HG02852 (cell line): ENCODE measurements around the gene ARSH.
"Not testable (repeated sequence)": the region's sequence is repeated elsewhere in the genome, so short reads cannot be mapped to it uniquely, and the experiment has no call there.

Experiments
- ATAC-seq: cut with Tn5 transposase; IDR thresholded peaks from one replicate; pipeline ENCODE4 v1.9.1; 2021; ENCODE audit warnings: mild to moderate bottlenecking, moderate library complexity; ENCODE audit not compliant: unreplicated experiment

ARSH gene, protein sequence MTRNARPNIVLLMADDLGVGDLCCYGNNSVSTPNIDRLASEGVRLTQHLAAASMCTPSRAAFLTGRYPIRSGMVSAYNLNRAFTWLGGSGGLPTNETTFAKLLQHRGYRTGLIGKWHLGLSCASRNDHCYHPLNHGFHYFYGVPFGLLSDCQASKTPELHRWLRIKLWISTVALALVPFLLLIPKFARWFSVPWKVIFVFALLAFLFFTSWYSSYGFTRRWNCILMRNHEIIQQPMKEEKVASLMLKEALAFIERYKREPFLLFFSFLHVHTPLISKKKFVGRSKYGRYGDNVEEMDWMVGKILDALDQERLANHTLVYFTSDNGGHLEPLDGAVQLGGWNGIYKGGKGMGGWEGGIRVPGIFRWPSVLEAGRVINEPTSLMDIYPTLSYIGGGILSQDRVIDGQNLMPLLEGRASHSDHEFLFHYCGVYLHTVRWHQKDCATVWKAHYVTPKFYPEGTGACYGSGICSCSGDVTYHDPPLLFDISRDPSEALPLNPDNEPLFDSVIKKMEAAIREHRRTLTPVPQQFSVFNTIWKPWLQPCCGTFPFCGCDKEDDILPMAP

DNA sequence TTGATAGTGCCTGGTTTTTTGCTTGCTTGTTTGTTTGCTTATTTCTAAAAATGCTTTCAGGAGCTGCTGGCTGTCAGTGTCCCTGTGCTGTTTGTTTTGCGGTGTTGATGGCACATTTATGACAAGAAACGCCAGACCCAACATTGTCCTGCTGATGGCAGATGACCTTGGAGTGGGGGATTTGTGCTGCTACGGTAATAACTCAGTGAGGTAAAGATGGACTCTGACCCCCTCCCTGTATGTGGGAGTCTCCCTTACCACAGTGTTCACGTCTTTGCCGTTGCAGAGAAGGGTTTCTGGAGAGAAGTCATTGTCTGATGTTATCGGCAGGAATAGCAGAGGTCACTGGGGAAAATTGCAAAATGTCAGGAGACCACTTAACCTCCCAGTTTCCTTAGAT, at the start of gene ARSH:
TSS of gene ARSH (plus strand) at position 52 of the 400 bp plus-strand sequence. CDS start at position 119, 67 bp downstream.
- no peak for ATAC-seq

DNA sequence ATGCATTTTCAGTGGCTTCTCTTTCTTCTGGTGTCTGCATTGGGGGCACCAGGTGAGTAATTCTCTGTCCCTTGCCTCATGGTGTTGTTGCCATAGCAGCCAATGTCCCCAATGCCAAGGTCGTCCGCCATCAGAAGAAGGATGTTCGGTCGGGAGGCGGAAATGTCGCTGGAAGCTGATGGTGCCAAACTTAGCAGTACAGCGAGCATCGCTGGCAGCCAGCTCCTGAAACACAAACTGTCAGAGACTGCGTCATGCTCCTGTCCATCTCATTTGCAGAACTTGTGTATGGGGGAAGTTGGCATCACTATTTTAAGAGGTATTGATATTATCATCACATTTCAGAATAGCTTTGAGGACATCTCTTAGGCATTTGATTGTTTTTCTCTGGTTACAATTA, 48.1 kb upstream of the ARSH start:
- ATAC-seq, result no peak

DNA sequence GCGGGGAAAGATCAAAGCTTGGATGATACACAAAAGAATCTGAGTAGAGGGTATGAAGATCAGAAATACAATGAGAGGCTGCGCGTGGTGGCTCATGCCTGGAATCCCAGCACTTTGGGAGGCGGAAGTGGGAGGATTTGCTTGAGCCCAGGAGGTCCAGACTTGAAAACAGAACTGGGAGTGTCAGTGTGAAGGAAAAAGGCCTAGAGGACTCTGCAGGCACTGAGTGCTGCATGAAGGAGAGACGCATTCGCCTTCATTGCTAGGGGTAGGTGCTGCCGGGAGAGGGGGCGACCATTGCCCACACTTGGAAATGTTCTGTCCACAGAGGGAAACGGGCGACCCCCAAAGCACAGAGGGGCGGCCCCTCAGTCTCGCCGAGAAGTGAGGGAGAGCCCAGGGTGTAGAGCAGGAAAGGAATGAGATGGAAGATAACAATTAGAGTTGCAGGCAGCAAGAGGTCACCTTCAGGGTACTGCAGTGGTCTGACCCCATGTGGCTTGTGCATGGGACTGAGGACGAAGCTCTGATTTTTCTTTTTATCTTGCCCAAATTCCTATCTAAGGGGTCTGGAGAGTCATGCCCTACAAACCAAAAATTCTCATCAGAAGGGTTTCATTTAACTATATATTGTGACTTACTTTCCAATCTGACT, 45.4 kb upstream of the ARSH start:
- ATAC-seq, result no peak

DNA sequence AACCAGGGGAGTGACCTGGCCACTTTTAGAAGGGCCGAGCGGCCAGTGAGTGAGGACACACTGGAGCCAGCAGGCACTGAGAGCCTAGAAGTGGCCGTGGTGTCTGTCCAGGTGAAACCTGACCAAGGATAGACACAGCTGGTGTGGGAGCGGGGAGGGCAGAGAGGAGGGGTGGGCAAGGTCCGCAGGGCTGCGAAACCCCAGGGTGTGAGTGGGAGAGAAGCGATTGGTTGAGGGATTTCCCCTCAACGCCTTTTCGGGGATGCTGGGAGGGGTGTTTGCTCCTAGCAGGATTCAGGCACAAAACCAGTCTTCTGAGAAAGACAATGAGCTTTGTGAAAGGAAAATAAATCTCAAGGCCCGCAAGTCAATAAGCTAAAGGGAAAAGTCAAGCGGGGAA, 44.0 kb upstream of the ARSH start:
- no peak for ATAC-seq

DNA sequence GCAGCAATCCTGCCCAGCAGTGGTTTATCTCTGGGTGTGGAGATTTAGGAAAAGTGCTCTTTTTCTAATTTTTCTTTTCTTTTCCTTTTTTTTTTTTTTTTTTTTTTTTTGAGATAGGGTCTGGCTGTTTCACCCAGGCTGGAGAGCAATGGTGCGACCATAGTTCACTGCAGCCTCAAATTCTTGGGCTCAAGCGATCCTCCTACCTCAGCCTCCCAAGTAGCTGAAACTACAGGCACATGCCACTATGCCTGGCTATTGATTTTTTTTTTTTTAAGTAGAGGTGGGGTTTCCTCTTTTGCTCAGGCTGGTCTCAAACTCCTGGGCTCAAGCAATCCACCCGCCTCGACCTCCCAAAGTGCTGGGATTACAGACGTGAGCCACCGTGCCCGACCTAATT, 42.9 kb upstream of the ARSH start:
- not testable (repeated sequence) for ATAC-seq

DNA sequence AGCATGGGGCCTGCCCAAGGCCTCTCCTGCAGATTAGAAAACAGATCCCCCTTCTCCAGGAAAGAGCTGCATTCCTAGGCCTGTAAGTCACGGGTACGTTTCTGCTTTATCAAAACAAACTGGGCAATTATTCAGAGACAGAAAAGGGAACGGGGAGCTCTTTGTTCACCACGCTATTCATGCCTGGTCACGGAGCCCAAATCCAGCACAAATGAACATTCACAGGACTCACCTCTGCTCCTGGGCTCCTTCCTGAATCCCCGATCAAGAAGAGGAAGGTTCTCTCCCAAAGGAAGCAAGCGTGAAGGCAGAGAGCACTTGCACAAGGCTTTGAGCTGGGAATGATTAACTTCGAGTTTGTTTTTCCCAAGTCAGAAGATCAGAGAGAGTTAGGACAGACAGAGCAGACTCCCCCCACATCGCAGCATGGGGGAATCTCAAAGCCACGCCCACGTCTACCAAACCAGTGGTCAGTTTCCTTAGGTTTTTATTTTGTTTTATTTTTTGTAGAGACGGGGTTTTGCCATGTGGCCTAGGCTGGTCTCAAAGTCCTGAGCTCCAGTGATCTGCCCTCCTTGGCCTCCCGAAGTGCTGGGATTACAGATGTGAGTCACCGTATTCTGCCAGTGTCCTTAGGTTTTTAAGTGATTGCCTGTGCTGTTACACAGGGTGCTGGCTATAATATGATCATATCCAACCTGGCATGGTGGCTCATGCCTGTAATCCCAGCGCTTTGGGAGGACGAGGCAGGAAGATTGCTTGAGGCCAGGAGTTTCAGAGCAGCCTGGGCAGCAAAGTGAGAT, 42.2 kb upstream of the ARSH start:
- not testable (repeated sequence) for ATAC-seq

DNA sequence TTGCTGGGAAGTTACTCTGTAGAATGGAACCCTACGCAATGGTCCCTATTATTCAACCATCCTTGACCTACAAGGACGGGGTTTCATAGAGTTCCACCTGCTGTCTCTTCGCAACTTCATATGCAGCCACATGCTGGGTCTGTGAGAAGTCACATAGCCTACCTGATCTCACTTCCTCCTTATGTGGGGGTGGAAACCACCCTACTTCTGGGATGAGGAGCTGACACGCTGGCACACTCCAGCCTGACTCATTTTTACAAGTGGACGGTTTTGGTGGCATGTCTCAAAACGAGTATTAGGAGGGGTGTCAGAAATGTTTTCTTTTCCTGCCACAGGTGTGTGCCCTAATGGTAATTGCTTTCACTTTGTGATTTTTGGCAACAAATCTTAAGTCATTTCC, 40.4 kb upstream of the ARSH start:
- no peak for ATAC-seq

DNA sequence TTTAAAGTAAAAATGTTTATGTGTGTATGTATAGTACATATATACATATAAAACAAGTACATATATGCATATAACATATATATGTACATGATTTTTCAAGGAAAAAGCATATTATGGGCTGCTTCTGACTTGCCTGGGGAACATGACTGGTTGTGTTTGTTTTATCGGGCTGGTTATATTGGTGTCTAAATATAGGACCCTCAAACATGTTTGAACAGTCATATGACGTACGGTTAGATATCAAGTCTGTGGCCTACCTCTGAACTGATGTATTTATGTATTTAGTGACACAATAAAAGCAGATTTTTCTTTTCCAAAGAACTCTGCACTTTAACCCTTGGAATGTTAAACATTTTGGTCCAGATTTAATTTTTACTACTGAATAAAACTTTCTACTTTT, 39.3 kb upstream of the ARSH start:
- ATAC-seq, result no peak

DNA sequence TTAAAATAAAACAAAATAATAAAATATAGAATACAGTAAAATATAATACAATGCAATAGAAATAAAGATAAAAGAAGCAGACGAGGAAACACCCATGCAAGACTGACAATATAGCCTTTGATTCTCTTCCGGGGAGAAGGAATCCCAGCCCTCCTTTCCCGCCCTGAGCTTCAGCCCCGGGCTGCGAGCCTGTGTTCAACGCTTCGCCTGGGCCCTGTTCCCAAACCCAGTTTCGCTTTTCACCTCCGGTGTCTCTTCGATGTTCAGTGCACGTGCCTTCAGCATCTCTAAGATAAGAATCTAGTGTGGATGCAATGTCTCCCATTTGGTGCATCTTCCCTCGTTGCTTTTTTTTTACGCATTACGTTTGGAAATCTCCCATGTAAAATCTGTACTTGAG, 38.8 kb upstream of the ARSH start:
- ATAC-seq, result no peak

DNA sequence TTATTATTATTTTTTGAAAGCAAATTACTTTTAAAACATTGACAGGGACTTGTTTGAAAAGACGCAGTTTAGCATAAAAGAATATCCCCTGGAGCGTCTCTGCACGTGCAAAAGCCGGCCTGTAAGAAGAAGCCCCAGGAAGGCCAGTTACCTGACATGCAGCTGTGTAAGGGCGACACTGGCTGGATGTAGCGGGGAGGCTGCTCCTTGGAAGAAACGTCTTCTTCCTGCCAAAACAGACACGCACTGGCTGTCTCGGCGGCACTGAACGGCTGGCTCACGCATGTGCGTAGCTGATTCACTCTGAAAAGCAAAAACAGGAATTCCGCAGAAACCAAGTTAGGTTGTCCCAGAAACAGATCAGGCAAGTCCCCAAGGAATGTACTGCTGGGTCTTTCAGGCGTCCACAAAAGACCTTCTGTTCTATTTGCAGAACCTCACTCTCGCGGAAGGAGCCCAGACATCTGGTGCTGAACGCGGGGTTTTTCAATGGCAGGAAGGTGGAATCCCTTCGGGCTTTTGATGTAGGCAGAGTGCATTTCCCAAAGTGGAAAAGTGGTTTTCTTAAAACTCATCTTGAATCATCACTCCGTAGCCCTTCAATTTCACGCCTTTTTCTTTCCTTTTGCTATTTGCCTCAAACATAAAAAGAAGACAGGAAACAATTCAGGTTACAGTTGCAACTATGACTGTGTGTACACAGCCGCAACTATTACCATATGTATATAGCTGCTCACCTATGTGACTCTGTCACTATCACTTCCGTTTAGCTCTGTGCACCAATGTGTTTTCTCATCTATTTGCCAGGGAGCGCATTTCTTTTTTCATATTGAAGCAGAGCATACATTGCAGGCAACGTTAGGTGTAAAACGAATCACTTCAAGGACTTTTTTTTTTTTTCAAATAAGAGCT, 38.1 kb upstream of the ARSH start:
- ATAC-seq, result no peak

DNA sequence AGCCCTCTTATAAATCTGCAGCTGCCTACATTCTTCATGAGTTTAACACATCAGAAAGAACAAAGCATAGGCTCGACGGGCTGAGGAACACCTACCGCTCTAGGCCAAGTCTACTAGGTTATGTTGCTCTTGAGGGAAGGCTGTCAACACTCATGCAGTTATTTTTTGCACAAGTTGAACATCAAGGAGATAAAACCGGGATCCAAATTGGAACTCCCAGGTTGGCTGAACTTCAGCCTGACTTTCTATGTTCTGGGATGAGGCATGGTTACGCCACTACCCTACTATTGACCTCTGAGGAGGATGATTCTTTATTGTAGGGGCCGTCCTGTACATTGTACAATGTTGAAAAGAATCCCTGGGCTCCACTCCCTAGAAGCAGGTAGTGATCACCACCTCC, 37.3 kb upstream of the ARSH start:
- no peak for ATAC-seq

DNA sequence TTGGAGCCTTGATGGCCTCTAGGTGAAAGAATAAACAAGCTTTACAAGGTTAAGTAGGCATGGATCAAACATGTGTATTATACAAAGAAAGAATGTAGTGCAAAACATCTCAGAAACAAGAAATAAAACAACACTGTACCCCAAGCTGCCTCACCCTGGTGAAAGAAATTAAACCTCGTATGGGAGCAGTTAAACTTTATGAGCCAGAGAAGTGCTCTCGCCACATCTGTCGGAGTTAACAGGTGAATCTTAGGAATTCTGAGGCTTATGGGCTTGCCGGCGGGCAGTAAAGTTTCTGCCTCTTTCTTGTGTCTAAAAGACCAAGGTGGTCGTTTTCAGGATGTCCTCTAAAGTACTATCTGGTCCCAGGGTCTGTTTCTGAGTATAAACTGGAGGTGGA, 34.0 kb upstream of the ARSH start:
- ATAC-seq, result no peak

DNA sequence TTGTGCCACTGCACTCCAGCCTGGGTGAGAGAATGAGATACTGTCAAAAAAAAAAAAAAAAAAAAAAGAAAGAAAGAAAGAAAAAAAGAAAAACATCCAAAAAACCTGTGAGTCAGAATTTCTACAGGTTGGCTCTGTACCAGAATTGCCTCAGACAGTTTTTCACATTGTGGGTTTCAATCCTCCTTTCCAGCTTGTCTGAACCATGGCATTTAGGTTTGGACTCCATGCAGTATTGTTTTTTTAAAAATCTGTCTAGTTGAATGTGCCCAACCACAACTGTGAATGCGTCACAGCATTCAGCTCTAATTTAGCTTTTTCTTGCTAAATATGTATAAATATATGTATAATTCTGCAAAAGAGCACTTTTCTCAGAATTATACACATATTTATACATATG, 31.4 kb upstream of the ARSH start:
- ATAC-seq, result no peak

DNA sequence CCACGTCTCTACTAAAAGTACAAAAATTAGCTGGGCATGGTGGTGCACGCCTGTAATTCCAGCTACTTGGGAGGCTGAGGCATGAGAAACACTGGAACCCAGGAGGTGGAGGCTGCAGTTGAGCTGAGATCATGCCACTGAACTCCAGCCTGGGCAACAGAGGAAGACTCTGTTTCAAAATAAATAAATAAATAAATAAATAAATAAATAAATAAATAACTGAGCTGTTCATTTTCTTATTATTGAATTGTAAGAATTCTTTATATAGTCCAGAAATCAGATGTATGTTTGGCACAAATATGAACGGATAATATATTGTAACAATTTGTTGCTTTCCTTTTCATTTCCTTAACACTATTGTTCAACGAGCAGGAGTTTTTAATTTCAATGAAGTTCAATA, 27.7 kb upstream of the ARSH start:
- ATAC-seq, result not testable (repeated sequence)

DNA sequence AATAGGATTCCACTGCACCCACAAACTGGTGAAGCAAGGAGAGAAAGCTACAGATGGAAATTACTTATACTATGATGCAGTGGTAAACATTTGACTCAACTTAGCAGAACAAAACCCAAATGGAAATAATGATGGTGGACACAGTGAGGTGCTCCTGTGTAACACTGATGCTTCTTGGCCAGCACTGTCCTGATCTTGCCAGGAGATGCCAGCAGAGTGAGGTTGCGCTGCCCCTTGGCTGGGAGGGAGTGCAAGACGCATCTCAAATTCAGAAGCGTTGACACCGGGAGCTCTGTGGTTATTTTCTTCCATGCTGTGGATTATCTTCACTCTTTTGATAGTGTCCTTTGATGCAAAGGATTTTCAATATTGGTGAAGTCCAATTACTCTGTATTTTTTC, 22.0 kb upstream of the ARSH start:
- ATAC-seq, result no peak

DNA sequence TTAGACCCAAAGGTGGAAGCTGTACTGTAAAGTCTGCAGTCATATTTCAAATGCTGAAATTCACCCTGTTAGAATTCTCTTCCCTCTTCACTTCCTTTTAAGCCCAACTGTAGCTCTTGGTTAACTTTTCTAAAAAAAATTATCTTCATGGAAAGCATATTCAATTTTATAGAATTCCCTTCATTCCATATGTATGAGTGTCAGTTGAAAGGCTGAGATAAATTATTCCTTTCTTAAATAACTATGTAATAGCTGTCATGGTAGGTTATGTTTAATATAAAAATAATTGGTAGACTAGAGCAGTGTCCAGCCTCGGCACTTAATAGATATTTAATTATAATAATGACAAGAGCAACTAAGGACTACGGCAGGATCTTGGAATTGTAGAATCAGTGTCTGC, 16.8 kb upstream of the ARSH start:
- ATAC-seq, result no peak

DNA sequence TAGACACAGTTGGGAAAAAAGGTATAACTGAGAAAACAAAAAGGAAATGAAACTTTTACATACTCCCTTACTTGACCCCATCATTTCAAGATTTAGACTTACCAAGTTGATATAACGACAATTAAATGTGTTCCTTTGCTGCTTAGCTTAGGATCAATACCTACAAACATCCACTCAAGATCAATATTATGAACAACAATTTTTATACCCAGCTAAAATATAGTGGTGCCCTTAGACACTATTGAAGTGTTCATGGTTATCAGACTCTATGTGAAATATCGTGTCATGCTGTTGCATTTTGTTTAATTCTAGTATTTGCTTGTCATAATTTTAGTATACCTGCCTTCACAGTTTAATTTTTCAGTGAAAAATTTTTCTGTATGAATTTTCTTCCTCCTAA, 4.2 kb downstream of the ARSH start:
- no peak for ATAC-seq

DNA sequence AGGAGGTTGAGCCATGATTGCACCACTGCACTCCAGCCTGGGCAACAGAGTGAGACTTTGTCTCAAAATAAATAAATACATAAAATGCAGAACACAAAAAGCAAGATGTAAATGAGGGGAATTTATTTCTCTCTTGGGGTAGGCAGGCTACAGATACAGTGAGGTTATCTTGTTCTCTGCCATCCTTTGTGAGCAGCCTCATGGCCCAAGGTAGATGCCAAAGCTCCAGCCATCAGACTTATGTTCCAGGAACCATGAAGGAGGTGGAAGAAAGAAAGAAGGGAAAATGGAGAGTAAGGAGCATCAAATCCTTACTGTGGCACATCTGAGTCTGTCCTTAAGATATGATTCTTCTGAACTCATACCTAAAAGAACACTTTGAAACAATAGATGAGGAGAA, 11.1 kb downstream of the ARSH start:
- ATAC-seq, result no peak

DNA sequence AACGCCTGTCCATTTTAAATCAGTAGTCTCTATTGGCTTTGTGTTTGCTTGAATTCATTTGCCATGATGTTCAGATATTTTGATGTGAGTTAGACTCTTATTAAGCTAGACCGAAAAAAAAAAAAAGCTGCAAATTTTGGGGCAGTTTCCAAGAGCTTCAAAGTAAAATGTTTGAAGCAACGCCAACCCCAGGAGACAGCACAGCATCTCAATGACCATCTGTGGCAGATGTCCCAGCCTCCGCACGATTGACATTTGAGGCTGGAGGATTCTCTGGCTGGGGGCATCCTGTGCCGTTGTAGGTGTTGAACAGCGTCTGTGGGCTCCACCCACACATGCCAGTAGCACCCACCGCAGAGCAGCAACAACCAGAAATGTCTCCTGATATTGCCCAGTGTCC, 17.8 kb downstream of the ARSH start:
- ATAC-seq, result no peak

DNA sequence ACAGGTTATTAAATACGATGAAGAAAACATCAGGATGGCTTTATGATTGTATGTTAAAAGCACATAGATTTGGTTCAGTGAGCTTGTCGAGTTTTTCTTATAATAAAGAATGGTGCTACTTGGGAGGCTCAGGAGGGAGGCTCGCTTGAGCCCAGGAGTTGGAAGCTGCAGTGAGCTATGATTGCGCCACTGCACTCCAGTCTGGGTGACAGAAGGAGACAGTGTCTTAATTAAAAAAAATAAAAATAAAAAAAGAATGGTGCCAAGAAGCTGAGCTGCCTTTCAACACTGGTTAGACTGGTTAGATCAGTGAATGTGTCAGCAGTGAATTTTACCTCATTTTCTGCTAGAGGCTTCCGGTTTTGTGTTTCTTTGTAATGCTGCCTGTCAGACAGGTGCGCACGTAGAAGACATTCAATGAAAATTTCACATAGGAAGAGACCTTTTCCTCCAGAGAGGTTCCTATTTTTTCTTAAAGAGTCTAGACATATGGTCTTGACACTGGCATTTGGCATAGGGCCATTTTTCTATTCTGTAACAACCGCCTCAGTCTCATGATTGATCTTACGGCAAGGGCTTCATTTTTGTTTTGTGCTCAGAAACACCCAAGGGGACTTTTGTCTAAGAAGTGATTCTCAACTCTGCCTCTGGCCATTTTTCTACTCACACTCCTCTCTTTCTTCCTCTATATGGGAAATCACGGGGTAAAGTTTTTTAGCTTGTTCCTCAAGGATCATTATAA, 19.9 kb downstream of the ARSH start:
- ATAC-seq, result no peak
